NCI-H187 treated with DMSO at 0.1 percent for 48 hours (cell line): Measurements from ENCODE around the gene PTPRN2.
"Not testable (repeated sequence)": the region's sequence is repeated elsewhere in the genome, so short reads cannot be mapped to it uniquely, and the experiment has no call there.

Source experiments
- DNase-seq: peaks from one replicate; lab custom pipeline; 2025; lab: John Stamatoyannopoulos, UW

The PTPRN2 gene

GRCh38 chr7:158467562-158467961, 120.1 kb downstream of the PTPRN2 start:
- no peak for DNase-seq

- DNase-seq = no peak
Measured at GRCh38 chr7:158463317-158463716, 124.3 kb downstream of the PTPRN2 start.

GRCh38 chr7:158461824-158462223, 125.8 kb downstream of the PTPRN2 start:
- no peak for DNase-seq

- no peak for DNase-seq
Measured at GRCh38 chr7:158460665-158461064, 127.0 kb downstream of the PTPRN2 start.

- DNase-seq = no peak
Measured at GRCh38 chr7:158458716-158459282, 128.8 kb downstream of the PTPRN2 start.

GRCh38 chr7:158458096-158458495, 129.5 kb downstream of the PTPRN2 start:
- DNase-seq = no peak

- not testable (repeated sequence) for DNase-seq
Measured at GRCh38 chr7:158457586-158457985, 130.0 kb downstream of the PTPRN2 start.

- DNase-seq = no peak
Measured at GRCh38 chr7:158454631-158455030, 133.0 kb downstream of the PTPRN2 start.

- DNase-seq = no peak
Measured at GRCh38 chr7:158453663-158454062, 134.0 kb downstream of the PTPRN2 start.

- DNase-seq = no peak
Measured at GRCh38 chr7:158452331-158452730, 135.3 kb downstream of the PTPRN2 start.

- no peak for DNase-seq
Measured at GRCh38 chr7:158450476-158451124, 137.0 kb downstream of the PTPRN2 start.

- no peak for DNase-seq
Measured at GRCh38 chr7:158449942-158450341, 137.7 kb downstream of the PTPRN2 start.

- DNase-seq = no peak
Measured at GRCh38 chr7:158449266-158449665, 138.4 kb downstream of the PTPRN2 start.

- DNase-seq = no peak
Measured at GRCh38 chr7:158448430-158449100, 139.1 kb downstream of the PTPRN2 start.

GRCh38 chr7:158447506-158448171, 140.0 kb downstream of the PTPRN2 start:
- DNase-seq = no peak

- DNase-seq = no peak
Measured at GRCh38 chr7:158447151-158447505, 140.5 kb downstream of the PTPRN2 start.

GRCh38 chr7:158446706-158447105, 140.9 kb downstream of the PTPRN2 start:
- no peak for DNase-seq

GRCh38 chr7:158446281-158446680, 141.3 kb downstream of the PTPRN2 start:
- no peak for DNase-seq

- DNase-seq = no peak
Measured at GRCh38 chr7:158445421-158446175, 142.0 kb downstream of the PTPRN2 start.

GRCh38 chr7:158444501-158445420, 142.9 kb downstream of the PTPRN2 start:
- no peak for DNase-seq
